HG03139 (cell line): ENCODE data around the gene TRIM49D1.
"Not testable (repeated sequence)": the region's sequence is repeated elsewhere in the genome, so short reads cannot be mapped to it uniquely, and the experiment has no call there.

Experiments used
- ATAC-seq: cut with Tn5 transposase; IDR thresholded peaks from one replicate; pipeline ENCODE4 v1.9.1; 2021; ENCODE audit not compliant: unreplicated experiment

The TRIM49D1 gene, protein sequence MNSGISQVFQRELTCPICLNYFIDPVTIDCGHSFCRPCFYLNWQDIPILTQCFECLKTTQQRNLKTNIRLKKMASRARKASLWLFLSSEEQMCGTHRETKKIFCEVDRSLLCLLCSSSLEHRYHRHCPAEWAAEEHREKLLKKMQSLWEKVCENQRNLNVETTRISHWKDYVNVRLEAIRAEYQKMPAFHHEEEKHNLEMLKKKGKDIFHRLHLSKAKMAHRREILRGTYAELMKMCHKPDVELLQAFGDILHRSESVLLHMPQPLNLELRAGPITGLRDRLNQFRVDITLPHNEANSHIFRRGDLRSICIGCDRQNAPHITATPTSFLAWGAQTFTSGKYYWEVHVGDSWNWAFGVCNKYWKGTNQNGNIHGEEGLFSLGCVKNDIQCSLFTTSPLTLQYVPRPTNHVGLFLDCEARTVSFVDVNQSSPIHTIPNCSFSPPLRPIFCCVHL

DNA sequence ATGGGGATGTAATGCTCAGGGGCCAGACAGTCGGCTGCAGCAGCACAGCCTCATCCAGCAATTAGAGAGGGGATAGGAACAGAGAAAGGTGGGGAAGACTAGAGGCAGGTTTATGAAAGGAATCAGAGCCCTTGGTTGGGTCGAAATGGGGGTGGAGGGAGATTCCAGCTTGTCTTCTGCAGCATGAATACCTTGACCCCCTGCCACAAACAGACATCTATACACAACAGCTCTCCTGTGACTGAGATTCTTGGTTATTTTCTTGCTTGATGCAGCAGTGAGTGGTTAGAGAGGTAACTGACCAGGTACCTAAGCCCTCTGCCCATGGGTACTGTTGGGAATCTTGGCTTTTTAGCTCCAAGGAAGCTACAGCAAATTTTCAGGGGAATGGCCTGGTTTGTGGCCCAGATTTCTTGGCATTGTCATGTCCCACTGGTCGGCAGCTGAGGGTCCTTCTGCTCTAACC is at the start of gene TRIM49D1:
Gene TRIM49D1, minus strand, starts transcription at position 51 of the 466 bp plus-strand sequence. CDS start 4,535 bp downstream, outside the sequence.
- no peak for ATAC-seq

DNA sequence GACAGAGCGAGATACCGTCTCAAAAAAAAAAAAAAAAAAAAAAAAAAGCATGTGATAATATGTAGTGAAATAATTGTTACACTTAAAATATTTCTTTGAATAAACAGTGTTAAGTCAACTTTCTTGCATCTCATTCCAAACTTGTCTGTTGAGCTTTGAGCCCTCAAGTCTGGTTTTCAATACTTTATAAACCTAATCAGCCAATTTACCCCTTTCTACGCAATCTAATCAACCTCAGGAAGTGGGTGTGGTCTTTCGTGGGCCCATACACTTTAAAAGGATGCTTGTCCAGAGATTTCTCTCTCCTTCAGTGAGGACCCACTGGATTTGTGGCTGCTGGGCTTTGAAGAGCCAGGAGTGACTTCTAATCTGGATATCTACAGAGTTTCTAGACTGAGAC is 43.7 kb upstream of the TRIM49D1 start, which contains the start of gene TRIM64:
Gene TRIM64, plus strand, starts transcription at position 301 of the 400 bp plus-strand sequence. CDS start 2,467 bp downstream, outside the sequence.
- not testable (repeated sequence) for ATAC-seq

DNA sequence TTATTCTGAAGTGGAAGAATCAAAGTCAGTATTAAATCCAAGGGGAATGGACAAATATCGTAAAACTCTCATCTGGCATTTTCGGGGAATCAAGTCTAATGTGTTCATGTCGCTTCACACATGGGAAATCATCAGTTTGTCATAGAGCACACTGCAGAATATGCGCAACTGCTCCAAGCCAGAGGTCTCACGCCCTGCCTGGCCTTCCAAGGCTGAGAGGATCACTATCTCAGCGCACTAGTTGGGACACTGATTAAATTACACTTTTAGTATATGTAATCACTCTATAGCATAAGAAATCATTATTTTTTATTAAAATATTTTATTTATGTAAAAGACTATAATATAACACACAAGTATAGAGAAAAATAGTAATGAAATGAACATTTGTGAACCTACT is 38.8 kb upstream of the TRIM49D1 start:
- ATAC-seq, result not testable (repeated sequence)

DNA sequence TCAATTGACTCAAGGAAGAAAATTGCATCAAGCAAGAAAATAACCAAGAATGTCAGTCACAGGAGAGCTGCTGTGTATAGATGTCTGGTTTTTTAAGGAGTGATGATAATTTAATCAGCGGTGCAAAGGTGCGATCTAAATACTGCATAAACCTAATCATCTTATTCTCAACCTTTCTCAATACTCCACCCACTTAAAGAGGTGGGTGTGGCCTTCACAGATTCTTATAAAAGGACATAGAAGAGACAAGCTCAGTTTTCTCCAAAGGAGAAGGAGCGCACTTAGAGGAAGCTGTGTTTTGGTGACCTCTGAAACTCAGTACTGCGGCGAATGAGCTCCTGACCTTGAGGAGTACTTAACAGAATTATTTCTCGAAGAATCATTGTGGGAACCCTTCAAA is 1.7 kb upstream of the TRIM49D1 start, which contains the start of gene TRIM49D2:
Gene TRIM49D2, plus strand, starts transcription at position 301 of the 400 bp plus-strand sequence. CDS start 2,698 bp downstream, outside the sequence.
- ATAC-seq, result not testable (repeated sequence)

DNA sequence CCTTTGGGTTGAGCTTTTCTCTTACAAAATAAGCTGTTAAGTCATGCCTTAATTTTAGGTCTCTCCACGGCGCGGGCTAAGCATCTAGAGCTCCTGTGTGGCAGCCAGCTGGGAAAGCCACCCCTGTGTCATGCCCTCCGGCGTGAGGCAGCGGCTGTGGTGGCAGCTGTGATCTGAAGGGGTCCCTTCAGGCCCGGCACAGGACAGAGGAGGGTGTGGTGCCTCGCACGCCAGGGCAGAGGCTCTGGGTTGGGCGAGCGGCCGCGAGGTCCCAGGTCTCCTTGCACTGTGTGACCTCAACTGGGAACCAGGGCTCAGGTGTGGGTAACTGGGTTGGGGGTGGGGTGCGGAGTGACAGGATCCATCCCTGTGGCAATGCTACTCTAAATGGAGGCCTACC is 21.2 kb downstream of the TRIM49D1 start:
- not testable (repeated sequence) for ATAC-seq

DNA sequence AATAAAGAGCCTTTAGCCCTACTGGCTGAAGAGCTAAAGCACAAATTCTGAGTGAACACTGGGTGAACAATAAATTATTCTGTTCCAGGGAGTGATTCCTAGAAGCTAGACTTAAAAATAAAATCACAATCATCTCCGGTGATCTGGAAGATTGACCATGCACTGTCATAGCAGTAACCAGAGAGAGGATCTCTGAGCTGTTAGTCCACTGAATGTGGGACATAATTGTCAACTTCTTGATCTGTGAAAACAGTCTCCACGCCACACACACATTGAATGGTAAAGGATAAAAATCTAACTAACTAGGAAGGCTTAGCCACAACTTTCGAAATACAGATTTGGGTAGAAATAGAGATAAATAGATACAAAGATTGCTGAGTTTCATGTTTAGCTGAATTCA is 28.8 kb downstream of the TRIM49D1 start:
- ATAC-seq, result not testable (repeated sequence)

DNA sequence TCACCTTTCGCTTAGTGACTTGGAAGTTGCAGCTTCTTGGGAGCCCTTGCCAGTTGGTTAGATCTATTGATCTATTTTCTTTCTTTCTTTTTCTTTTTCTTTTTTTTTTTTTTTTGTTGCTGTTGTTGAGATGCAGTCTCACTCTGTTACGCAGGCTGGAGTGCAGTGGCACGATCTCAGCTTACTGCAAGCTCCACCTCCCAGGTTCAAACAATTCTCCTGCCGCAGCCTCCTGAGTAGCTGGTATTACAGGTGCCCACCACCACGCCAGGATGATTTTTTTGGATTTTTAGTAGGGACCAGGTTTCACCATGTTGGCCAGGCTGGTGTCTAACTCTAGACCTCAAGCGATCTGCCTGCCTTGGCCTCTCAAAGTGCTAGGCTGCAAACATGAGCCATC is 44.5 kb downstream of the TRIM49D1 start:
- ATAC-seq, result not testable (repeated sequence)

DNA sequence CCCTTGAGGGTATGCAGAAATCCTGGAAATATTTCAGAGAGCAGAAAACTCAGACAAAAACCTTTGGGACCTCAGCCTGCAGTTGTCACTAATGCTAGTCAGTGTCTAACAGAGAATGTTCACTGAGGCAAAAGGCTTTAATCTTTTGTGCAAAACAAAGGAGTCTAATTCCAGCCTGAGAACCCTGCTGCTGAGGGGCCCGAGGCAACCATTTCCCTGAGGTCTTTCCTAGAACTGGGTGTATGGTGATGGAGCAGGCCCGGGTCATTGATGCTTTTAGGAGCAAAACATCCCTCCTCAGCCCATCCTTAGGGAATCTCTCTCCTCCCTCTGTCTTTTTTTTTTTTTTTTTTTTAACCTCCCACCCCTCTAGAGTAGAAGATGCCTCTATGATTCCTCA is 49.5 kb downstream of the TRIM49D1 start:
- not testable (repeated sequence) for ATAC-seq

DNA sequence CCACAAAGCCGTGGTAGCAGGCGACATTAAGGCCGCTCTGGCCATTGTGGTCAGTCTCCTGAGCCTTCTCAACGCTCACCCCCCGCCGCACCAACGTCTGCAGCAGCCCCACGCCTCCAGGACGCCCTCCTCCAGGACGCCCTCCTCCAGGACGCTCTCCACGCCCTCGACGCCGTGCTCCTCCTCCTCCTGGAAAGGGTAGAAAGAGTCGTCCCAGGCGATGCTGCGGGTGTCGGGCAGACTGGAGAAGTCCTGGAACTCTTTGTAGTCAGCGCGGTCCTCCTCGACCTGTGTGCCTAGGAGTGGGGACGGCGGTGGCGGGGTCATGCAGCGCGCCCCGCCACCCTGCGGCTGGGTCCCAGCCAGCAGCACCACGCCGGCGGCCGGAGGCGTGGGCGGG is 56.8 kb downstream of the TRIM49D1 start:
- ATAC-seq, result not testable (repeated sequence)

DNA sequence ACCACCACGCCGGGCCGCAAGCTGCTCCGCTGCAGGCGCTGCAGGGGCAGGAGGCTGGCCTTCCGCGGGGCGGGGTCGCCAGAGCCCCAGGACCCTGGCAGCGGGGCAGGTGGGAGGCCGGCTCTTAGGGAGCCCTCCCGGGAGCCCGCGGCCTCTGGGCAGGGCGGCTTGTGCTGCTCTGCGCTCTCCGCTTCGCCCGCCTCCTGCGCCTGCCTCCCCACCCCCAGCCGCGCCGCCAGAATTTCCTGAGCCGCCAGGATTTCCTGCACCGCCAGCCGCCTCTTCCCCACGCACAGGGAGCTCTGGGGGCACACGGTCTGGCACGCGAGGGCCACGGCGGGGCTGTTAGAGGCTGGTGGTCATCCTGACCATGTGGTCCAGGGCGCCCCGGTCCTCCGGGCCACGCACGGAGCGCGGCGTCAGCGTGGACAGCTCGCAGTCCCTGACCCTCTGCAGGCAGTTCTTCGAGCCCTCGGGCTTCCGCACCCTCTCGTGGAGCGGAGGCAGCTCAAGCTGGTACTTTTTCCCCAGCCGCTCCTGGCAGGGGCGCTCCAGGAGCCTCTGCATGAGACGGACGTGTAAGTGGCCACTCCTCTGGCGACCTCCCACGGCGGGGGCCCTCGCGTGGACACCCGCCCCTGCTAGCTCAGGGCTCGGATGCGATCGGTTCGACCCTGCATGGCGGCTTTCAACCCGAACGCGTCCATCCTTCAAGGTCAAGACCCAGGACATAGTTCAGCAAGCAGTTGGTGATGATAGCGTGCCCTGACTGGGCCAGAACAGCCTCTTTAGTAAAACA is 57.9 kb downstream of the TRIM49D1 start:
- not testable (repeated sequence) for ATAC-seq
